Cardiac fibroblast (primary cell): ENCODE results near the gene ANKS1B.

ENCODE experiments used
- DNase-seq, 2 donors: peaks; one replicate each; pipeline versions ENCODE4 v3.0.0 to v3.0.0-alpha.2; 2010; ENCODE audit warnings: low read depth in 2 of 2
- H3K4me3 ChIP-seq, 2 donors: replicated peaks in 1 of 2; 1 replicate in 1 of 2; 2 replicates in 1 of 2; pipeline ENCODE4 v1.5.1; 2011; ENCODE audit warnings: low read depth in 2 of 2, low read length in 2 of 2, mild to moderate bottlenecking in 2 of 2, moderate library complexity in 1 of 2
- CTCF ChIP-seq: IDR thresholded peaks from one replicate; pipeline ENCODE4 v1.5.1; 2011; ENCODE audit warnings: low read depth, mild to moderate bottlenecking, low read length, inconsistent platforms

Gene ANKS1B

GRCh38 chr12:98807187-98807586, 1177.5 kb downstream of the ANKS1B start:
- TF ChIP-seq CTCF, result no peak
- H3K4me3 ChIP-seq, result no peak overlapping the region
- DNase-seq, result no peak

- DNase-seq, result peak in 1 of 2 donors; percentile 17
- no peak for TF ChIP-seq CTCF
- H3K4me3 ChIP-seq, result no peak overlapping the region
Observed at GRCh38 chr12:98803468-98804209, 1181.1 kb downstream of the ANKS1B start.

- DNase-seq, result no peak
- H3K4me3 ChIP-seq, result no peak overlapping the region
- TF ChIP-seq CTCF, result no peak
Observed at GRCh38 chr12:98799822-98800221, 1184.9 kb downstream of the ANKS1B start.

GRCh38 chr12:98799146-98799810, 1185.5 kb downstream of the ANKS1B start:
- DNase-seq, result no peak
- TF ChIP-seq CTCF, result no peak
- no peak overlapping the region for H3K4me3 ChIP-seq

- no peak for TF ChIP-seq CTCF
- H3K4me3 ChIP-seq, result no peak overlapping the region
- DNase-seq, result no peak
Observed at GRCh38 chr12:98797200-98797599, 1187.5 kb downstream of the ANKS1B start.

GRCh38 chr12:98796745-98797144, 1188.0 kb downstream of the ANKS1B start:
- no peak for TF ChIP-seq CTCF
- no peak for DNase-seq

More at GRCh38 chr12:98796745-98797144, 1188.0 kb downstream of the ANKS1B start:
- H3K4me3 ChIP-seq, result no peak overlapping the region
